ENCODE data around the gene FCN2. TPM values are rescaled to one million over a fixed set of nuclear protein-coding genes. Genes with fewer than 3 reads are reported as not detected.

Gene FCN2
- total RNA-seq, 6 donors from 2014 or later = not detected

- Histone ChIP-seq H3K27ac (no peak overlapping the region), H3K36me3 (no peaks in the 10 kb centered on the region), H3K4me3 (no peak overlapping the region), H3K27me3 (no peaks in the 10 kb centered on the region), H3K9me3 (no peaks in the 10 kb centered on the region), H3K4me1 (no peaks in the 10 kb centered on the region)
- TF ChIP-seq CTCF (IDR thresholded peaks at IDR 0.05) (no peak), POLR2AphosphoS5 (IDR thresholded peaks at IDR 0.05) (no peak), EP300 (IDR thresholded peaks at IDR 0.05) (no peak), POLR2A (IDR thresholded peaks at IDR 0.05) (no peak)
- ATAC-seq (ENCODE audit: low FRiP score in 2 of 2) (no peak), DNase-seq (peak in 1 of 2 donors; percentile 18)
- 65 to 86% methylated on average over 15 to 27 of the region's 27 CpGs for WGBS, 2 donors
Observed at GRCh38 chr9:134887686-134888602, 7.3 kb downstream of the FCN2 start.

- Histone ChIP-seq H3K9me3 (no peaks in the 10 kb centered on the region), H3K27me3 (no peaks in the 10 kb centered on the region), H3K27ac (no peak overlapping the region), H3K36me3 (no peaks in the 10 kb centered on the region), H3K4me1 (no peaks in the 10 kb centered on the region), H3K4me3 (no peak overlapping the region)
- TF ChIP-seq CTCF (IDR thresholded peaks at IDR 0.05) = no peak
- TF ChIP-seq POLR2A (IDR thresholded peaks at IDR 0.05) = no peak
- TF ChIP-seq POLR2AphosphoS5 (IDR thresholded peaks at IDR 0.05) = no peak
- TF ChIP-seq EP300 (IDR thresholded peaks at IDR 0.05) = no peak
- DNase-seq (peak in 1 of 2 donors; percentile 14), ATAC-seq (ENCODE audit: low FRiP score in 2 of 2) (no peak)
- 76 to 84% methylated on average over 12 to 14 of the region's 14 CpGs for WGBS, 2 donors
Observed at GRCh38 chr9:134888603-134889190, 8.1 kb downstream of the FCN2 start.

GRCh38 chr9:134889386-134890154 is 9.0 kb downstream of the FCN2 start:
- no peak for ATAC-seq (ENCODE audit: low FRiP score in 2 of 2)
- 92% methylated on average over 6 to 10 of the region's 10 CpGs for WGBS, 2 donors
- Histone ChIP-seq H3K4me3 (no peak overlapping the region), H3K27ac (no peak overlapping the region), H3K4me1 (no peaks in the 10 kb centered on the region), H3K27me3 (no peaks in the 10 kb centered on the region), H3K36me3 (no peaks in the 10 kb centered on the region), H3K9me3 (no peaks in the 10 kb centered on the region)
- DNase-seq = no peak
- TF ChIP-seq CTCF (IDR thresholded peaks at IDR 0.05) = no peak
- no peak for TF ChIP-seq POLR2A (IDR thresholded peaks at IDR 0.05)

GRCh38 chr9:134890155-134890495 is 9.5 kb downstream of the FCN2 start:
- H3K4me3 ChIP-seq = no peak overlapping the region
- peaks cover 0 to 3% (median under 1%) of the 10 kb centered on the region in 4 donors for H3K4me1 ChIP-seq
- DNase-seq (no peak), ATAC-seq (ENCODE audit: low FRiP score in 2 of 2) (no peak)
- H3K36me3 ChIP-seq = no peaks in the 10 kb centered on the region
- no peaks in the 10 kb centered on the region for H3K27me3 ChIP-seq
- no peaks in the 10 kb centered on the region for H3K9me3 ChIP-seq
- TF ChIP-seq POLR2AphosphoS5 (IDR thresholded peaks at IDR 0.05) (no peak), EP300 (IDR thresholded peaks at IDR 0.05) (no peak), CTCF (IDR thresholded peaks at IDR 0.05) (no peak), POLR2A (IDR thresholded peaks at IDR 0.05) (no peak)
- H3K27ac ChIP-seq = no peak overlapping the region
- WGBS, 2 donors = 82 to 91% methylated on average over 5 of the region's 5 CpGs

All from upper lobe of left lung (tissue), 6 donors.